ENCODE results near the gene ATP8A2. TPM values are rescaled to one million over a fixed set of nuclear protein-coding genes. Genes with fewer than 3 reads are reported as not detected.

ATP8A2 gene
- total and polyA plus RNA-seq, 9 of the 15 experiments (the other 6 are each of a cell fraction or from before 2014, with no cell fraction given) = under 0.01 to 0.33 (median 0.06) TPM; not detected in 4

GRCh38 chr13:25417535-25417934 lies 45.8 kb downstream of the ATP8A2 start (continued):
- no peak for TF ChIP-seq PKNOX1 (IDR thresholded peaks at IDR 0.05)
- TF ChIP-seq E4F1 (CRISPR knock-in tag; IDR thresholded peaks at IDR 0.05; ENCODE audit: borderline replicate concordance) = no peak
- no peak for TF ChIP-seq ELF2 (CRISPR knock-in tag; IDR thresholded peaks at IDR 0.05)
- no peak for TF ChIP-seq ZNF12 (CRISPR knock-in tag; IDR thresholded peaks at IDR 0.05)

- ChIA-PET POLR2A (no interaction called here), CTCF (ENCODE audit: low intra/inter-chr PET ratio) (no interaction called here)
- TF ChIP-seq SRF (CRISPR knock-in tag; IDR thresholded peaks at IDR 0.05) = no peak
- no peak for TF ChIP-seq ZNF274 (IDR thresholded peaks at IDR 0.05; ENCODE audit: borderline replicate concordance, low read depth, low read length)
- TF ChIP-seq ZNF696 (CRISPR knock-in tag; conservative IDR thresholded peaks at IDR 0.05) = no peak
- no peak for TF ChIP-seq ZBTB34 (CRISPR knock-in tag; IDR thresholded peaks at IDR 0.05)
- no peak for TF ChIP-seq PBX2 (CRISPR knock-in tag; IDR thresholded peaks at IDR 0.05; ENCODE audit: low read depth)
- no peak for TF ChIP-seq PBX2 (tag; conservative IDR thresholded peaks at IDR 0.05; ENCODE audit: low read depth)
- TF ChIP-seq ZFP1 (CRISPR knock-in tag; IDR thresholded peaks at IDR 0.05) = no peak
- TF ChIP-seq HOXB6 (CRISPR knock-in tag; IDR thresholded peaks at IDR 0.05; ENCODE audit: borderline replicate concordance) = no peak
- no peak for TF ChIP-seq SNIP1 (IDR thresholded peaks at IDR 0.05; ENCODE audit: low read depth)
- H3K9me3 ChIP-seq (replicated peaks; ENCODE audit: control insufficient read depth, insufficient read depth, low read depth, low read length) = no peaks in the 10 kb centered on the region
- no peaks in the 10 kb centered on the region for H3K36me3 ChIP-seq (ENCODE audit: control insufficient read depth, insufficient read depth, low read length)
- no peak for ATAC-seq
- DNase-seq (ENCODE audit: extremely low read depth in 1 of 4, low spot score in 3 of 4) = no peak
- in situ Hi-C loops (cut with MboI) = no loop called here
- H3K27me3 ChIP-seq (ENCODE audit: control insufficient read depth in 2 of 2, insufficient read depth in 2 of 2, low read length in 2 of 2) = peaks cover 0 to 9% of the 10 kb centered on the region in 2 experiments; a peak in 1 of 5 replicates
- H3K79me2 ChIP-seq (ENCODE audit: control insufficient read depth, insufficient read depth, low read length) = no peaks in the 10 kb centered on the region
- intact Hi-C loops (cut with micrococcal nuclease) = no loop called here
- H3K4me2 ChIP-seq (ENCODE audit: insufficient read depth, low read length) = no peak overlapping the region
- H3K9ac ChIP-seq (ENCODE audit: insufficient read depth in 1 of 2, low read depth in 2 of 2, low read length in 2 of 2) = no peak overlapping the region
- H4K20me1 ChIP-seq (replicated peaks; ENCODE audit: control insufficient read depth, insufficient read depth, low read length) = no peaks in the 10 kb centered on the region
- no peak overlapping the region for H3K27ac ChIP-seq (ENCODE audit: extremely low read depth, low read depth, low read length)
- H3K4me3 ChIP-seq = no peak overlapping the region
- WGBS (ENCODE audit: insufficient coverage, low coverage, missing lambda C conversion rate) = 0% methylated on average over 2 of the region's 2 CpGs
- FAIRE-seq = no peak
- no TSS peak for BruUV-seq (replicated peaks)
- H3K4me1 ChIP-seq (replicated peaks in 1 of 2; ENCODE audit: control insufficient read depth in 2 of 2, insufficient read depth in 2 of 2, low read length in 2 of 2) = no peaks in the 10 kb centered on the region
- H2AFZ ChIP-seq (ENCODE audit: low read depth, low read length) = no peak overlapping the region
- H3K9me1 ChIP-seq (ENCODE audit: control insufficient read depth, insufficient read depth, low read length) = no peaks in the 10 kb centered on the region
Observed at GRCh38 chr13:25420161-25420560, 48.4 kb downstream of the ATP8A2 start.

Data from K562 (cell line).